IMR-90 (cell line): ENCODE data around the gene CDHR4.

Source experiments
- BHLHE40 ChIP-seq: fragments of 150-350 bp; IDR thresholded peaks from 2 replicates; pipeline ENCODE4 v1.6.1; 2016; ENCODE audit warnings: mild to moderate bottlenecking, low read depth, low read length
- CHD1 ChIP-seq: IDR thresholded peaks from 2 replicates; pipeline ENCODE4 v1.6.1; 2012; ENCODE audit warnings: low read depth, low read length, improper control_type of control experiment
- CTCF ChIP-seq: conservative IDR thresholded peaks from 2 replicates; pipeline ENCODE4 v1.5.1; 2012; ENCODE audit warnings: mild to moderate bottlenecking, low read depth, low read length, improper control_type of control experiment
- MAFK ChIP-seq: IDR thresholded peaks from 2 replicates; pipeline ENCODE4 v1.6.1; 2012; ENCODE audit warnings: low read depth, low read length, improper control_type of control experiment
- POLR2A ChIP-seq: IDR thresholded peaks from 2 replicates; pipeline ENCODE4 v1.6.1; 2012; ENCODE audit warnings: mild to moderate bottlenecking, low read depth, low read length
- USF2 ChIP-seq: fragments of 150-350 bp; IDR thresholded peaks from 2 replicates; pipeline ENCODE4 v1.6.1; 2017; ENCODE audit warnings: mild to moderate bottlenecking, antibody characterized with exemption, low read length, low read depth

GRCh38 chr3:49812916-49813496 is 13.3 kb upstream of the CDHR4 start:
- TF ChIP-seq USF2 (no peak), CTCF (no peak), CHD1 (no peak), POLR2A (no peak), MAFK (no peak), BHLHE40 (no peak)
